Subcutaneous abdominal adipose tissue (tissue), 5 donors: ENCODE results near the gene HEXA.

Source experiments
- H3K27ac ChIP-seq: one replicate; pipeline ENCODE4 v1.7.0; 2013; ENCODE audit warnings: low read depth, mild to moderate bottlenecking, inconsistent platforms, low read length, moderate library complexity
- H3K27me3 ChIP-seq, 5 donors: one replicate each; pipeline ENCODE4 v1.7.0; 2013; ENCODE audit warnings: low read length in 5 of 5, inconsistent platforms in 1 of 5; ENCODE audit not compliant: control insufficient read depth in 5 of 5, insufficient read depth in 4 of 5
- H3K36me3 ChIP-seq, 5 donors: one replicate each; pipeline ENCODE4 v1.7.0; 2013; ENCODE audit warnings: low read length in 5 of 5; ENCODE audit not compliant: control insufficient read depth in 5 of 5, insufficient read depth in 5 of 5
- H3K4me1 ChIP-seq, 5 donors: one replicate each; pipeline ENCODE4 v1.7.0; 2013; ENCODE audit warnings: low read length in 5 of 5, mild to moderate bottlenecking in 3 of 5, moderate library complexity in 1 of 5; ENCODE audit not compliant: control insufficient read depth in 5 of 5, insufficient read depth in 5 of 5
- H3K4me3 ChIP-seq, 5 donors: one replicate each; pipeline ENCODE4 v1.7.0; 2013; ENCODE audit warnings: low read length in 5 of 5, low read depth in 1 of 5
- H3K9ac ChIP-seq, 5 donors: one replicate each; pipeline ENCODE4 v1.7.0; 2013; ENCODE audit warnings: low read length in 5 of 5, mild to moderate bottlenecking in 4 of 5, moderate library complexity in 3 of 5
- H3K9me3 ChIP-seq, 5 donors: one replicate each; pipeline ENCODE4 v1.7.0; 2013; ENCODE audit warnings: low read length in 5 of 5; ENCODE audit not compliant: control insufficient read depth in 5 of 5
- donor health status: healthy.
- donor health status: healthy.
- donor health status: healthy.
- donor health status: healthy.
- donor health status: healthy.

The HEXA gene

DNA sequence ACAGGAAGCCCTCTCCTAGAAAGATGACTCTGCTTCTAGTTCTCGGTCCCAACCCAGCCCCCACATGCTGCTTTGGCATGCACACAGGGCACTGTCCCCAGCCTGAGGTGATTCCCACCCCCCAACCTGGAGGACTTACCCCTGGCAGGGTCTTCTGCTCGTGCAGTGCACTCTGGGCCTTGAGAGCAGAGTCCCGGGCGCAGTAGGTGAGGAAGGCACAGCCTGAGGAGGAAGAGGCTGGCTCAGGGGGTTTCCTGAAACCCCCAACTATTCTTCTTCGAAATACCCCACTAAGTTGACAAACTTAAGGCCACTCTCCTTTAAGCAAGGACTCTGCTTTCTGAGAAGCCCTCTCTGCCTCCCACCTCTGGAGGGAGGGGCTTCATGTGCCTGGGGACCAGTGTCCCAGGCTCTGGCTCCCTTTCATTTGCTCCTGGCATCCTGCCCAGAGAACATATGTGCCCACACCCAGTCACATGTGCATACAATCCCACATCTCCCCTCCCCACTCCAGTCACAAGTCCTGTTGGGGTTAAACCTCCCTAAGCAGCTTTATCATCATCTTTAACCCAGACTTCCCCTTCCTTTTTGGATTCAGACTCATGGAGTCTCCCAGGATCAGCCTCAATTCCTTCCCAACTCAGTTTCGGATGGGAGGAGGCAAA lies 60.0 kb downstream of the HEXA start:
- H3K9ac ChIP-seq: no peak overlapping the region
- H3K4me1 ChIP-seq: peaks cover 0 to 13% (median 9%) of the 10 kb centered on the region in 5 donors
- H3K4me3 ChIP-seq: no peak overlapping the region
- peaks cover 0 to 3% (median 0%) of the 10 kb centered on the region in 5 donors for H3K36me3 ChIP-seq
- H3K27me3 ChIP-seq: no peaks in the 10 kb centered on the region
- H3K9me3 ChIP-seq: no peaks in the 10 kb centered on the region
- H3K27ac ChIP-seq: no peak overlapping the region

DNA sequence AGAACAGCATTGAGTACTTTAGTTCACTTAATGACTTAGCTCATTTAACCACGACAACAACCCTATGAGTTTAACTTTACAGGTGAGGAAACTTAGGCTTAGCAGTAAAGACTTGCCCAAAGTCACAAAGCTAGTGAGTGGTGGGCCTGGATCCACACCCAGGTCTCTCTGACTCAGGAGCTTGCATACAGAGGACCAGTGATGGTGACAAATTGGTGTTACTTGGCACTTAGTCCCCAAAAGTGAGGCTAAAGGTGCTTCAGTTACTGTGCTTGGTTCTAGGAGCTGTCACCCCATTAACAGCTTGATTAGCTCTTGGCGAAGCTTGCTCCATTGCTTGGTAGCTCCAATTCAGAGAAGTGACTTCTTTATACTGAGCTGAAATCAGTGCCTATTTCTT lies 61.9 kb downstream of the HEXA start:
- Histone ChIP-seq H3K4me1 (no peaks in the 10 kb centered on the region), H3K4me3 (no peak overlapping the region), H3K9me3 (no peaks in the 10 kb centered on the region), H3K9ac (no peak overlapping the region), H3K27ac (no peak overlapping the region), H3K36me3 (peaks cover 0 to 5% (median 0%) of the 10 kb centered on the region in 5 donors), H3K27me3 (no peaks in the 10 kb centered on the region)

DNA sequence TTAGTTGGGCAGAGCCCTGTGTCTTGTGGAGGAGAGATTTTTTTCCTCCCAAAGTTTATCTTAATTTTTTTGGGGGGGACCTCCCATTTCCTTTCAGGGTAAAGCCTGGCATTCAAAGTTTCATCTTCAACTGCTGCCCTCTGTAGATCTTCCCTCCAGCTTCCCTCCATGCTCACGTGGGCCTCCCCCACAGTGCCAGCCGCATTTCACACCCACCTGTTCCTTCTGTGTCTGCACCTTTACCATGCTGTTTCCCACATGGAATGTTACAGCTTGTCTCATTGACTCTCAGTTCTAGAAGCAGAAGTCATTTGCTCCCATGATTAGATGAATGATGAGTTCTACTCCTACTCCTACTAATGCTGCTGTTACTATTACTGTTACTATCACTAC lies 62.4 kb downstream of the HEXA start:
- no peaks in the 10 kb centered on the region for H3K4me1 ChIP-seq
- H3K27me3 ChIP-seq: no peaks in the 10 kb centered on the region
- H3K36me3 ChIP-seq: peaks cover 0 to 5% (median 0%) of the 10 kb centered on the region in 5 donors
- H3K4me3 ChIP-seq: no peak overlapping the region
- no peaks in the 10 kb centered on the region for H3K9me3 ChIP-seq
- H3K27ac ChIP-seq: no peak overlapping the region
- H3K9ac ChIP-seq: no peak overlapping the region

DNA sequence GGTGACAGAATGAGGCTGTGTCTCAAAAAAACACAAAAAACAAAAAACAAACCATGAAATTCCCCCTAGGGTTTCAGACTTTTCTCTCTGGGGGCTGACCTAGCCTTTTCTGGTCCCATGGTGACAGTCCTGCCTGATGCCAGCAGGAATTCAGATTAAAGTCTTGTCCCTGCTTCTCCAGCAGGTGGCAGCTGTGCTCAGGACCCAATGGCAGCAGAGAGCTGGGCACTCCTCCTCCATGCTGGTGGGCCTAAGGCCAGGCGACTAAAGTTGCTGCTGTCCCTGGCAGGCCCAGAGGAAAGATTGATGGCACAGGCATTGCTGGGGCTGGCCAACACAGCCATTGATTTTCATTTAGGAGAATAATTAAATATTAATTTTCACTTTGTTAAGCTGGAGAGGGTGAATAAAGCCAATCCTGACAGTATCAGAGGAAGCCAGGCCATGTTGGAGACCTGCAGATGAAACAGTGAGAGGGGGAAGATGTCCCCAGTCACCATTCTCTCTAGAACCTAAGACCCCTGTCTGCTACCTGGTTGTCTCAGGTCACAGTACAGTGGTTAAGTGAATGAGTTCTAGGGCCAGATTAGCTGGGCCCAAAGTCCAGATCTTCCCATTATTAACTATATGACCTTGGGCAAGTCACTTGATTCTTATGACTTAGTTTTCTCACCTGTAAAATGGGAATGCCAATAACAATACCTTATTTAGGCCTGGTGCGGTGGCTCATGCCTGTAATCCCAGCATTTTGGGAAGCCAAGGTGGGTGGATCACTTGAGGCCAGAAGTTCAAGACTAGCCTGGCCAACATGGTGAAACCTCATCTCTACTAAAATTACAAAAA lies 63.0 kb downstream of the HEXA start:
- Histone ChIP-seq H3K4me3 (no peak overlapping the region), H3K27ac (no peak overlapping the region), H3K9ac (no peak overlapping the region), H3K9me3 (no peaks in the 10 kb centered on the region), H3K4me1 (no peaks in the 10 kb centered on the region), H3K36me3 (peaks cover 0 to 5% (median 0%) of the 10 kb centered on the region in 5 donors), H3K27me3 (no peaks in the 10 kb centered on the region)

DNA sequence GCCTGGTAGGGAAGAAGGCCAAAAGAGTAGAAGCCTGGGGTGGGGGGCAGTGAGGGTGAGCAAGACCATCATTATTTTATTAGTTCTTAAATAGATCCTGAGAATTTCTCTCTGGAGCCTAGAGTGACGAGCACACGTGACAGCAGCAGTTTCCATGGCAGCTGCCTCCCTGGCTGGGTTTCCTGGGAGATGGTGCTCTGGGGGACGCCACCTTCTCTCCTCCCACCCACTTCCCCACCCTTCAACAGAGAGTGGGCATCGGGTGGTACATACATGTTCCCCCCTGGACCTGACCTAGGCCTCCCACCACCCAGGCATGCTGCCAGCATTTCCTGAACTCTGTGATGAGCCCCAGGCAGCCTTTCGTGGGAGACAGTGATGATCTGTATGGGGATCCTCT lies 68.8 kb downstream of the HEXA start:
- Histone ChIP-seq H3K27me3 (no peaks in the 10 kb centered on the region), H3K9ac (no peak overlapping the region), H3K27ac (no peak overlapping the region), H3K4me3 (no peak overlapping the region), H3K9me3 (no peaks in the 10 kb centered on the region), H3K4me1 (no peaks in the 10 kb centered on the region), H3K36me3 (peaks cover 6 to 14% (median 9%) of the 10 kb centered on the region in 5 donors)

- no peak overlapping the region for H3K27ac ChIP-seq
- no peak overlapping the region for H3K4me3 ChIP-seq
- no peaks in the 10 kb centered on the region for H3K9me3 ChIP-seq
- H3K27me3 ChIP-seq: no peaks in the 10 kb centered on the region
- H3K4me1 ChIP-seq: no peaks in the 10 kb centered on the region
- no peak overlapping the region for H3K9ac ChIP-seq
- H3K36me3 ChIP-seq: peaks cover 6 to 14% (median 9%) of the 10 kb centered on the region in 5 donors
These were observed 69.5 kb downstream of the HEXA start for GRCh38 chr15:72306211-72306785.

- no peak overlapping the region for H3K4me3 ChIP-seq
- no peaks in the 10 kb centered on the region for H3K27me3 ChIP-seq
- H3K27ac ChIP-seq: no peak overlapping the region
- H3K9ac ChIP-seq: no peak overlapping the region
- H3K9me3 ChIP-seq: no peaks in the 10 kb centered on the region
- peaks cover 6 to 18% (median 9%) of the 10 kb centered on the region in 5 donors for H3K36me3 ChIP-seq
- H3K4me1 ChIP-seq: no peaks in the 10 kb centered on the region
These were observed 71.2 kb downstream of the HEXA start for GRCh38 chr15:72304596-72304995.

- Histone ChIP-seq H3K4me3 (no peak overlapping the region), H3K4me1 (no peaks in the 10 kb centered on the region), H3K27ac (no peak overlapping the region), H3K9me3 (no peaks in the 10 kb centered on the region), H3K27me3 (no peaks in the 10 kb centered on the region), H3K36me3 (peaks cover 5 to 19% (median 9%) of the 10 kb centered on the region in 5 donors), H3K9ac (no peak overlapping the region)
These were observed 72.9 kb downstream of the HEXA start for GRCh38 chr15:72302955-72303354.
